GM15510 (cell line): Measurements from ENCODE around the gene MSI2.

ENCODE experiments used
- POLR2A ChIP-seq: IDR thresholded peaks from 3 replicates; pipeline ENCODE4 v1.6.1; 2011; ENCODE audit warnings: borderline replicate concordance; ENCODE audit not compliant: insufficient read length; ENCODE audit errors: extremely low read depth

The MSI2 gene

GRCh38 chr17:57484826-57485565 lies 228.7 kb downstream of the MSI2 start:
- no peak for TF ChIP-seq POLR2A

DNA sequence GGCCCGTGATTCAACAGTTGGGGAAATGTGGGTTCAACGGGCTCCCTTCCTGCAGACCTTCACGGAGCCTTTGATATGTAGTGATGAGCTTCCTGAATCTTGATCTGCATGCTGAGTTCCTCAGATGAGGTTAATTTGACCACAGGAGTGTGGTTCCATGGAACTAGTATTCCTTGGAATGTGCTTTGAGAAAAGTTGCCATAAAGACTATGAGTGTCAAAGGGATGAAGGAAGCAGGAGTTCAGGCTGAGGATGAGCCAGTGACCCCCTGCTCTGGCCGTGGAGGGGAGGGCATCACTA lies 229.2 kb downstream of the MSI2 start:
- TF ChIP-seq POLR2A: no peak

DNA sequence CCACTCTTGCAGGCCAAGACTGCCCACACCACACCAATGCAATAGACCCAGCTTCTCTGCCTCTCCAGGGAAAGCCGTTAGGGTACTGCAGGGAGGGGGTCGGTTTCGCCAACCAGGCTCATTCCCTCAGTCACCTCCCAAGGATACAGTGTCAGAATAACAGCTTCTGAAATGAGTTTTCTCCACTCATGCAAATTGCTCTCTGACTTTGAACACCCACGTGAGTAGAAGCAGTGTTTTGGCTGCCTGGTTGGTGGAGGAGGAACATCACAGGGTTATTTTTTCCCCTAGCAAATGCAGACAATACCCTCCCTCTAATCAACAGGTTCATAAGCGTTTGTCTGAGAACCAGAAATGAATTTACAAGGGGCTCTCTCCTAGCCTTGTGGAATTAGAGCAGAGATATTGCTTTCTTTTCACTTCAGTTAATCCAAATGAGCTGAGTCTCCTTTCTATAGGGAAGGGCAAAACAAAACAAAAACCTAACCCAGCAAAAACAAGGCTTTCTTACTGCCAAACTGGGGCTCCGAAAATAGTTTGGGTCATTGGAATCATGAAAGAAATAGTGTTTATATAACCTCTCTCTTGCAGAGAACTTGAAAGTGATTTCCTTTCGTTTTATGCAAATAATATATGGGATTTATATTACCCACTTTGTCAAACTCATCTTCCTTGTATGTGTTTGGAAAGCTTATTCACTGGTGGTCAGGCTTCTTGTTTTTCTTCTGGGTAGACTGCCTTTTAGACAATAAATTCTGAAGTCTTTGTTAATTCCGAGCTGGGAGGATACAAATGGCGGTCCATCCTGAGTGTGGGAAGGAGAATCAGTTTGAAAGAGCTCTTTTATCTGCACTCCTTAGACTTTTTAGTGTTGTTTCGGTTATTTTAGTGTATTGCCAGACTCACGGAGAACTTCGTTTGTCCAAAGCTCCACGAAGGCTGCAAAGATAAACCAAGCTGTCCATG lies 229.9 kb downstream of the MSI2 start:
- TF ChIP-seq POLR2A: no peak

DNA sequence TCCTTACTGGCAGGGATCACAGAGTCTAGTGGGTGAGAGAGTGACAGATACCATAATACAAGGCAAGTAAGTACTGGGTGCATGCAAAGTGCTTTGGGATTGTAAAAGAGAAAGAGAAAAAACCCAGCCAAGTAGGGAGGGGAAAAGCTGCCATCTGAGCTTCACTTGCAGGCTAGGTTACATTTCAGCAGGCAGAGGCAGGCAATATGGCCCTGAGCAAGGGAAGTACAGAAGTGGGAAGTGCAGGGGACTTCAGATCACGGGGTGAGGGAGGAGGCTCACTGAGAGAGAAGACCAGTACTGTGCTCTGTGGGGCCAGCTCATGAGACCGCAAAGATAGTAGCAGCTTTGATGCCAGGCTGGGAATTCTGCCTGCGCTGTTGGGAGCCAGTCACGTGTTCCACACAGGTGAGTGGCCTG lies 230.6 kb downstream of the MSI2 start:
- no peak for TF ChIP-seq POLR2A

DNA sequence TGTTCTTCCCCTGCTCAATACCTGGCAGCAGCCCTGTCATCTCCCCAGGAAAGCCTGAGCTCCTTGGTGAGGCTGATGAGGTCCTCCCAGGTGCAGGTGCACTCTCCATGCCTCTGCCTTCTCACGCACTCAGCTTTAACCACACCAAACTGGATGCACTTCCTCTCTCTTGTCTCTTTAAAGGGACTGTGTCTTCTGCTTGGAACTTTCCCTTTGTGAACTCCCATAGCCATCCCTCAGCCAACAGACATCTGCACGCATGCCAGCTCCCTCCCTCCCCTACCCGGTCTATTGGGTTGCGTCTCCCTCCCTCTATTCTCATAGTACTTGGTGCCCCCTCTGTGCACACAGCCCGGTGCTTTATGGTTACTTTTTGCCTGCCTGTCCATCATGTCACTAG lies 231.2 kb downstream of the MSI2 start:
- TF ChIP-seq POLR2A: no peak

DNA sequence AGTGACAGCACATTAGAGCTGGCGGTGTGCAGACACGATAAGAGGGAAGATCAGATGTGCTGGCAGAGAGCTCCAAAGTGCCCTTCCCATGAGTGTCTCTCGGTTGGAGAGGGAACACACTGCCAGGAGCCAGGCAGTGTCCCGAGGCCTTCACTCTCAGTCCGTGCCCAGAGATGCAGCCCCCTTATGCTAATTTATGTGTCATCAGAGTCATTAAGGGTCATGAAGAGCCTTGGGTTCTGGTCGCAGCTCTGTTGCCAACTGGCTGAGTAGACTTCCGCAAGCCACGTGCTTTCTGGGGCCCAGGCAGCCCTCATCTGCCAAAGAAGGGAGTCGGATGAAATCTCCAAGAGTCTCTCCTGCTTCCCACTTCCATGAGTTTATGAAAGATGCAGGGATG lies 232.5 kb downstream of the MSI2 start:
- no peak for TF ChIP-seq POLR2A

GRCh38 chr17:57489321-57489720 lies 233.0 kb downstream of the MSI2 start:
- TF ChIP-seq POLR2A: no peak

DNA sequence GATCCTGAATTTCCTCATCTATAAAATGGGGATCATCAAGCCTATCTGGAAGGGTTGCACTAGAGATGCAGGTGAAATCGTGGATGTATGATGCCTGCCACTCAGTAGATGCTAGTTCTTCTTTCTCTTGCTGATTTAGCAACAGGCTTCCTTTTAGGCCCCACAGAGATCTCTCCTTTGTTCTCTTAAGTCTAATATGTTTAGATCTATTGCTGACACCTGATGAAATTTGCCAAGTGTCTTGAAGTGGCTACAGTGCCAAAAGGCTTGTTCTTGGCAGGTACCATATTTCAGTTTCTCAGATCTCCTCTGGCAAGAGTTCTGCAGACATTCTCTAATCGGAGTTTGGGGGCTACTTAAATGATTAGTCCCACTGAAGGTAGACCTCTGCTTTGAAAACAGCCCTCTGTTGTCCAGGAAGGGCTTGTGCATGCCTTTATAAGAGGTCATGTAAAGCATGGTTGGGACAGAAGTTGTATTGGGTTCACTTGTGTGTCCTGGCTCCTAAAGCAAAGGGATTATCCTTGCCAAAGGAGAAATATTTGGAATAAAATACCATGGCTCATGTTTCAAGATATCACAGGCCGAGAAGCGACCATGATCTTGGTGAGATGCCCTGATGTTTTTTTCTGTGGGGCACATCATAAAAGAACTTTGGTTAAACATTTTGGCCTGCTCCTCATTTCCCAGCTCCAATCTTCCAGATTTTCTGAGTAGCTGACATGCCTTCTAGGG lies 234.0 kb downstream of the MSI2 start:
- TF ChIP-seq POLR2A: no peak

DNA sequence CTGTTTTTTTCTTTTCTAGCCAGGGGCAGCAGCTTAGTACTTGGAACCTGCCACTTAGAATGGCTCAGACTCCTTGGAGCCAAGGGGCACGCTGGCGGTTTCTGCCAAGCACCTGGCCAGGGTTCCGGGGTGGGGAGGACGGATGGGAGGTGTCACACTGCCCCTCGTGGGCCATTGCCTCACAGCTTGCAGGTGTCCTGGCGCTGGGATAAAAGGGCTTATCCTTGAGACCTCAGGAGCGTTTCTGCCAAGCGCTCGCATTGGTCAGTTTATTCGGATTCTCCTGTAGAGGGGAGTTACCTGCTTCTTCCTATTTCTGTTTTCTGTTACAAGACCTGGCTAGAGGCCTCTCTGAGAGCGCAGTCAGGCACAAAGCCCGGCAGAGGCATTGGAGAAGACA lies 234.6 kb downstream of the MSI2 start:
- TF ChIP-seq POLR2A: no peak

- TF ChIP-seq POLR2A: no peak
These were observed 236.8 kb downstream of the MSI2 start for GRCh38 chr17:57493171-57493570.

DNA sequence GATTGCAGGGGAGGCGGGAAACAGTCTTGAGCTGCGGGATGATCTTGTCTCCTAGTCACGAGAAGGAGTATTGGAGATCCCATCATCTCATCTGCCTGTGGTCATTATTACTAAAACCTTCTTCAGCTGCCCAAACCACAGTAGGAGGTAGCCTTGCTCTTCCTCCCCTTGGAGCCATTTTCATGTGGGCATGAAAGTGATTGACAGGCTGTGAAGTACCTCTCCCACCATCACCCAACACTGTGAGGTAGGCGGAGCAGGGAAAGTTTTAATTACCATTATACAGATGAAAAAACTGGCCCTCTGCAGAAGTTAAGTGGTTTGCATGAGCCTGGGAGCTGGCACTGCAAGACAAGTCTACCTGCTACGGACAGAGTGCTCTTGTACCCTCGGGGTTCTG lies 237.3 kb downstream of the MSI2 start:
- TF ChIP-seq POLR2A: no peak

DNA sequence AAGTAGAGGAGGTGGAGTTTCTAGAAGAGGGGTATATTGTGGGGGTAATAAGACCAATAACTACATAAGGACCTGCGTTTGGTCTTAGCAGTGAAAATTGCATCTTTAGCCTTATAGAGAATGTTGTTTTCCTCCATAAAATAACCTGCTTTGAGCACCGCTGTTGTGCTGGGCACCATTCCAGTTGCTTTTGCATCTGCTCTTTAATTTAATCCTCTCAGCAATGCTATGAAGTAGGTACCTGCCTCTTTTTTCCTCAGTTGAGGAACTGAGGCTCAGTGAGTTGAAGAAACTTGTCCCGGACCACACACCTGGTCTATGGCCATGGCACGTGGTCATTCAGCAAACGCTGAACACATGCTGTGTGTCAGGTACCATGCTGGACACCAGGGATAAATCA lies 238.1 kb downstream of the MSI2 start:
- TF ChIP-seq POLR2A: no peak

DNA sequence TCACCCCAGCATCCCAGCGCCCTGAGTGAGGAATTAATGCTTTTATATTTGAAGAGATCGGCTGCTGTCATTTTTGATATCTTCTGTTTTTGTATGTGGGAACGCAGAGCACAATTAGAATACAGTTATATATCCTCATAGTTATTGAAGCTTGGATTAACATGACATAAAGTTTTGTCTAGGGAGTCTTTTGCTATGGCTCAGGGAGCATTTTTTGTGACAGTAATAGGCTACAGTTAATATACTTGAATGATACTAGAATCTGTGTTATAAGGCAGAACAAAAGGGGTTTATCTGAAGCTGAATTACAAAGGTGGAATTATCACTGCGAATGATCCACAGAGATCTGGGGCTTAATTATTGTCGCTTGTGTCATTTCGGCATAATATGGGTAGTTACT lies 239.4 kb downstream of the MSI2 start:
- no peak for TF ChIP-seq POLR2A

DNA sequence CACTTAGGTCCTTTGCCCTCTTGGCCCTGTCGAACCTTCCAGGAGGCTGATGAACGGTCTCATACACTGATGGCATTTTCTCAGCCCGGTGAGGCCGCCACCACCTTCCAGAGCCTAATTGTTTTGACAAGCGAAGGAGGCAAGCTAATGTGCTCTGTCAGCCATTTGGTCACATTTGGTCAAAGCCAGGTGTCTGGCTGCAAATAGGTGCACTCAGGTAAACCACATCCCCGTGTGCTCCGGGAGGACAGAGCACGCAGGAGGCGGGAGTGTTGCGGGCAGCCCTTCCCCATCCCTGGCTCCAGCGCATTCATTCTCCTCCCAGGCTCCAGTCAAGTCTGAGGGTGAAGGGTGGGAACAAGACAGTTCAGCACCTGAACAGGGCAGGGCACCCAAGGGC lies 240.1 kb downstream of the MSI2 start:
- TF ChIP-seq POLR2A: no peak

DNA sequence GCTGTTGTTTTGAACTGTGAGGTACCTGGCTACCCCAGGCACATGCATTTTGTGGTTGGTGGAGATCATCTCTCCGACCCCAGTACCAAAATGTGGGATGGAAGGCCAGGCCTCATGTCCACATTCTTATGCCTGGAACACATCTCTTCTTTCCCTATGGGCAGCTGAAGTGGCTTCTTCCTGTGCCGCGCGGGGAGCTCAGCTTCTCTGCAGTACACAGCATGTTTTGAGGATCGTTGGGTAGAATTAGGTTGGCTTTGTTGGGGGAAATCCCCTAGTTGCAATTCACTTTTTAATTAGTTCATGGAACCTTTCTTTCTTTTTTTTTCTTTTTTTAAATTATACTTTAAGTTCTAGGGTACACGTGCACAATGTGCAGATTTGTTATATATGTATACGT lies 242.1 kb downstream of the MSI2 start:
- TF ChIP-seq POLR2A: no peak
